Measurements from ENCODE around the gene MYBL2.
"Not testable (repeated sequence)": the region's sequence is repeated elsewhere in the genome, so short reads cannot be mapped to it uniquely, and the experiment has no call there.

MYBL2 gene

DNA sequence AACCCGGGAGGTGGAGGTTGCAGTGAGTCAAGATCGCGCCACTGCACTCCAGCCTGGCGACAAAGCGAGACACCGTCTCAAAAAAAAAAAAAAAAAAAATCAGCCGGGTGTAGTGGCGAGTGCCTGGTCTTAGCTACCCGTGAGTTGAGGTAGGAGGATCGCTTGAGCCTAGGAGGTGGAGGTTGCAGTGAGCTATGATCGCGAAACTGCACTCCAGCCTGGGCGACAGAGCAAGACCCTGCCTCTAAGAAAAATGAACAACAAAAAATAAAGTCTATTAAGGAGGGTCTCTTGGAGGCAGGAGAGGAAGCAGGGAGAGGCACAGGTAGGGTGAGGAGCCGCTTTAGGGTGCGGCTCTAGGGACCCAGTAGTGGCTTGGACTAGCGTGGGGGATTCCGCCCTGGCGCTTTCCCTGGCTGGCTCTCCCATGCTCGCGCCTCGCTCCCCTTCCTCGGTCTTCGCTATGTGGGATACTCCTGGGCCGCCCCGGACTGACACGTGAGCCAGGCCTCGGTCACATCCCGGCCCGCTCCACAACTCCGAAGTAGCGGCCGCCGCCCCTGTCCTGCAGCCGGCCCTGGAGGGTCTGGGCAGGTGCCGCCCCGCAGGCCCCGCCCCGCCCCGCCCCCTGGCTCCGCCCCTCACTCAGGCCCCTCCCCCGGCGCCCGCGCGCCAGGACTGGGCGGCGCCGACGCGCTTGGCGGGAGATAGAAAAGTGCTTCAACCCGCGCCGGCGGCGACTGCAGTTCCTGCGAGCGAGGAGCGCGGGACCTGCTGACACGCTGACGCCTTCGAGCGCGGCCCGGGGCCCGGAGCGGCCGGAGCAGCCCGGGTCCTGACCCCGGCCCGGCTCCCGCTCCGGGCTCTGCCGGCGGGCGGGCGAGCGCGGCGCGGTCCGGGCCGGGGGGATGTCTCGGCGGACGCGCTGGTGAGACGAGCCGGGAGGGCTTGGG lies at the start of gene MYBL2:
TSS of gene MYBL2 (plus strand) at position 739 of the 953 bp plus-strand sequence. CDS start at position 909, 170 bp downstream.
- DNase-seq, result peak; percentile 88 to 93
- TF ChIP-seq GATA1 (IDR thresholded peaks at IDR 0.05; ENCODE audit: low read depth, low read length) (no peak), POLR2A (IDR thresholded peaks at IDR 0.05; ENCODE audit: low read length) (no peak)

- TF ChIP-seq POLR2A (IDR thresholded peaks at IDR 0.05; ENCODE audit: low read length), result no peak
- TF ChIP-seq GATA1 (IDR thresholded peaks at IDR 0.05; ENCODE audit: low read depth, low read length), result no peak
- no peak for DNase-seq
Measured at GRCh38 chr20:43631598-43631997, 35.3 kb upstream of the MYBL2 start.

DNA sequence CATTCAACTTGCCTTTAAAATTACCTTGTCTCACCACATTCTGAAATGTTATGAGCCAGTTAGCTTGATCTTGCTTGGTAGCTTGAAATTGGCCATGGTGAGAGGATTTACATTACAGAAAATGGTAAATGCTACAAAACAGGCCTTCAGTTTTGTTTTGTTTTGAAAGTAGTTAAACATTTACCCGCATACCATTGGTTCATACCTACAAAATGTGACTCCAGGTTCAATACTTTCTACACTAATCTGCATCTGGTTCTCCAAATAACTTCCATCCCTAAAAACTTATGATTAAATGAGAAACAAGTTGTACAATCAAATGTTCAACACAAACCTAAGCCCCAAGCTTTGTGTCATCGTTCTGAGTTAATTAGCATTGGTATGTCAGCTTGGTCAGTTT lies 30.5 kb upstream of the MYBL2 start:
- TF ChIP-seq POLR2A (IDR thresholded peaks at IDR 0.05; ENCODE audit: low read length) (no peak), GATA1 (IDR thresholded peaks at IDR 0.05; ENCODE audit: low read depth, low read length) (no peak)
- no peak for DNase-seq

DNA sequence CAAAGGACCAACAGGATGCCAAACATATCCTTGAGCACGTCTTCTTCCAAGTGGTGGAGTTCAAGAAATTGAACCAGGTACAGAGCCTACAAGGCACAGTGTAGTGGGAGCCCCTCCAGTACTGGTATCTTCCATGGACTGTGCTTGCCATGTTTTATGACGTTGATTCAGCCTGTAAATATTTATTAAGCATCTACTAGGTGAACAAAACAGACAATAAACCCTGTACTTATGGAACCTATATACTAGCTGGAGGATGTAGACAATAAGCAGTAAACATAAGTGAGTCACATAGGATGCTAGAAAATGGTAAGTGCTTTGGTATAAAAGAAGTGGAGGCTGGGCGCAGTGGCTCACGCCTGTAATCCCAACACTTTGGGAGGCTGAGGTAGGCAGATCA lies 24.4 kb upstream of the MYBL2 start:
- TF ChIP-seq POLR2A (IDR thresholded peaks at IDR 0.05; ENCODE audit: low read length) (no peak), GATA1 (IDR thresholded peaks at IDR 0.05; ENCODE audit: low read depth, low read length) (no peak)
- no peak for DNase-seq

GRCh38 chr20:43650997-43651525 lies 15.9 kb upstream of the MYBL2 start:
- no peak for DNase-seq
- TF ChIP-seq POLR2A (IDR thresholded peaks at IDR 0.05; ENCODE audit: low read length), result no peak
- no peak for TF ChIP-seq GATA1 (IDR thresholded peaks at IDR 0.05; ENCODE audit: low read depth, low read length)

- not testable (repeated sequence) for DNase-seq
Measured at GRCh38 chr20:43651650-43652184, 15.2 kb upstream of the MYBL2 start.

GRCh38 chr20:43653966-43654365 lies 12.9 kb upstream of the MYBL2 start:
- no peak for TF ChIP-seq GATA1 (IDR thresholded peaks at IDR 0.05; ENCODE audit: low read depth, low read length)
- no peak for TF ChIP-seq POLR2A (IDR thresholded peaks at IDR 0.05; ENCODE audit: low read length)
- DNase-seq, result no peak

DNA sequence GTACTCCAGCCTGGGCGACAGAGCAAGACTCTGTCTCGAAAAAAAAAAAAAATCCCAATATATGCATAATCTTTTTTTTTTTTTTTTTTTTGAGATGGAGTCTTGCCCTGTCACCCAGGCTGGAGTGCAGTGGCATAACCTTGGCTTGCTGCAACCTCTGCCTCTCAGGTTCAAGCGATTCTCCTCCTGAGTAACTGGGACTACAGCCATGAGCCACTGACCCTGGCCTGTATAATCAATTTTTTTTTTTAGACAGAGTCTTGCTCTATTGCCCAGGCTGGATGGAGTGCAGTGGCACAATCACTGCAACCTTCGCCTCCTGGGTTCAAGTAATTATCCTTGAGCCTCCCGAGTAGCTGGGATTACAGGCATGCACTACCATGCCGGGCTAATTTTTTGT lies 11.7 kb upstream of the MYBL2 start:
- DNase-seq, result not testable (repeated sequence)

GRCh38 chr20:43655937-43656336 lies 11.0 kb upstream of the MYBL2 start:
- DNase-seq, result no peak
- no peak for TF ChIP-seq POLR2A (IDR thresholded peaks at IDR 0.05; ENCODE audit: low read length)
- no peak for TF ChIP-seq GATA1 (IDR thresholded peaks at IDR 0.05; ENCODE audit: low read depth, low read length)

- peak; percentile 63 to 68 for DNase-seq
- no peak for TF ChIP-seq GATA1 (IDR thresholded peaks at IDR 0.05; ENCODE audit: low read depth, low read length)
- no peak for TF ChIP-seq POLR2A (IDR thresholded peaks at IDR 0.05; ENCODE audit: low read length)
Measured at GRCh38 chr20:43658069-43658722, 8.7 kb upstream of the MYBL2 start.

DNA sequence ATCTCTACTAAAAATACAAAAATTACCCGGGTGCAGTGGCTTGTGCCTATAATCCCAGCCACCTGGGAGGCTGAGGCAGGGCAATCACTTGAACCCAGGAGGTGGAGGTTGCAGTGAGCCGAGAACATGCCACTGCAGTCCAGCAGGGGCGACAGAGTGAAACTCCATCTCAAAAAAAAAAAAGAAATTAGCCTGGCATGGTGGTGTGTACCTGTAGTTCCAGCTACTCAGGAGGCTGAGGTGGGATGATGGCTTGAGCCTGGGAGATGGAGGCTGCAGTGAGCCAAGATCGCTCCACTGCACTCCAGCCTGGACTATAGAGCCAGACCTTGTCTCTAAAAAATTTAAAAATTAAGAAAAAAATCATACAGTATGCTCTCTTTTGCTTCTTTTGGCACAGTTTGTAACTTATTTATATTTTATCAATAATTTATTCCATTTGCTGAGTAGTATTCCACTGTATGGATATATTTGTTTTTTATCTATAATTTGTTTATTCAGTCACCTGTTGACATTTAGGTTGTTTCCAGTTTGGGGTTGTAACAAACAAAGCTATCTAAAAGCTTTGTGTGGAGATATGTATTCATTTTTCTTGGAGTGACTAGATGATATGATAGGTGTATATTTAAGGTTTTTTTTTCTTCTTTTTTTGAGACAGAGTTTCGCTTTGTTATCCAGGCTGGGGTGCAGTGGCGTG lies 8.0 kb upstream of the MYBL2 start:
- TF ChIP-seq POLR2A (IDR thresholded peaks at IDR 0.05; ENCODE audit: low read length), result no peak
- no peak for TF ChIP-seq GATA1 (IDR thresholded peaks at IDR 0.05; ENCODE audit: low read depth, low read length)
- DNase-seq, result peak; percentile 31 to 54

DNA sequence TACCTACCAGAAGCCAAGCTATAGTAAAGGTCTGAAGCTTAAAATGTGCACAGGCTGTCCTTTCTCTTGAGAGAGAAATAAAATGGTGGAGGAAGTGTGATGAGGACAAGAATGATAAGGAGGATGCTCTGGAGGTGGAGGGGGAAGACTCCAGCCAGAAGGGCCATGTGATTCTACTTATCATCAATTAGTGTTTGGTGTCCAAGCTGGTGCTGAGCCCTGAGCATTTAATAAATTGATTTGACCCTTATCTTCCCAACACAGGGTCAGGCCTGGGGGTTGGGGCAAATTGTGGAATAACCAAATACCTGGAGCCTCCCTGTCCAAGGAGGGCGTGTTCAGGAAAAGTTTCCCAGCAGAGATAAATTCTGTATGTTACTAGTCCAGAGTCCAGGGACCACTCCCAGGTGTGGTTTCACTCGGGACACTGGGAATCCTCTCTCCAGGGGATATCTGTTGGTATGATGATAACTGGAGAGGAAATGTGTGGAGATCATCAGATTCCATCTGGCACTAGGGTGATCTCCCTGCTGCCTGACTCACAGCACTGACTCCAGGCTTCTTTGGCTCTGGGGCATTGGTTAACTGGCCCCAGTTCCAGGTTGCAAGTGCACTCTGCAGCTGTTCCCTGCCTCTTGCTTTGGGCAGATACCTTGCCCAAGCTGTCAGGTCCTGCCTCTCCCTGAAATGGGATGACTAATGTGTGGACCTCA lies 3.8 kb upstream of the MYBL2 start:
- TF ChIP-seq POLR2A (IDR thresholded peaks at IDR 0.05; ENCODE audit: low read length) (no peak), GATA1 (IDR thresholded peaks at IDR 0.05; ENCODE audit: low read depth, low read length) (no peak)
- DNase-seq, result peak; percentile 30 to 68

DNA sequence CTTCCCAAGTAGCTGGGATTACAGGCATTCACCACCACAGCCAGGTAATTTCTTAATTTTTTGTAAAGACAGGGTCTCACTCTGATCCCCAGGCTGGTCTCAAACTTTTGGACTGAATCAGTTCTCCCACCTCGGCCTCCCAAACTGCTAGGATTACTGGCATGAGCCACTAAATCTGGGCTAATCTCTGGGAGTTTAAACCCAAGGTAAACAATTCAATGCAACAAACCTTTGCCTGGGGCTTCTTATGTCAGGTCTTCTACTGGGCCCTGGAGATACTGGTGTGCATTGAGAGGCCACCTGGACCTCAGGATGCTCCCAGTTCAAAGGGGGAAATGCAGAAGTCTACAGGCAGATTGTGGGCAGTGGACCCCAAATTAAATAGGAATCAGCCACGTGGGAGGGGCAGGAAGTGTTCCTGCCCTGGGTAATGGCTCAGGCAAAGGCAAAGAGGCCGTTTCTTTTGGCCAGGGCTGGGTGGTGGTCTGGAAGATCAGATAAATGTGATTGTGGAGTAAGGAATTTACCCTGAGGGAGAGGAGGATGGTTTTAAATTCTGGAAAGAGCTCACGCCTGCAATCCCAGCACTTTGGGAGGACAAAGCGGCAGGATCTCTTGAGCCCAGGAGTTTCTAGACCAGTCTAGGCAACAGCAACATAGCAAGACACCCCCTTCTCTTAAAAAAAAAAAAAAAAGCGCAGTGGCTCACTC lies 1.3 kb upstream of the MYBL2 start:
- TF ChIP-seq GATA1 (IDR thresholded peaks at IDR 0.05; ENCODE audit: low read depth, low read length) (no peak), POLR2A (IDR thresholded peaks at IDR 0.05; ENCODE audit: low read length) (no peak)
- DNase-seq, result no peak
